H9 (cell line): ENCODE measurements around the gene SEL1L. TPM values are rescaled to one million over a fixed set of nuclear protein-coding genes. Genes with fewer than 3 reads are reported as not detected.

Experiments
- DNase-seq: peaks from one replicate; pipeline ENCODE4 v3.0.0-alpha.2; 2017
- H2AFZ ChIP-seq: one replicate; pipeline ENCODE4 v1.6.1; 2013; ENCODE audit warnings: mild to moderate bottlenecking, low read length, control low read depth, moderate library complexity
- H2AK5ac ChIP-seq: 2 replicates; pipeline ENCODE4 v1.6.1; 2013; ENCODE audit warnings: low read length, control low read depth, mixed read lengths; ENCODE audit not compliant: insufficient read length
- H2BK120ac ChIP-seq: one replicate; pipeline ENCODE4 v1.6.1; 2013; ENCODE audit warnings: low read depth, mild to moderate bottlenecking, low read length, control low read depth, inconsistent platforms; ENCODE audit not compliant: poor library complexity, severe bottlenecking
- H2BK12ac ChIP-seq: 2 replicates; pipeline ENCODE4 v1.6.1; 2013; ENCODE audit warnings: low read length, control low read depth, mixed read lengths, low read depth; ENCODE audit not compliant: insufficient read length
- H2BK15ac ChIP-seq: 2 replicates; pipeline ENCODE4 v1.6.1; 2013; ENCODE audit warnings: low read depth, low read length, control low read depth
- H2BK20ac ChIP-seq: one replicate; pipeline ENCODE4 v1.6.1; 2013; ENCODE audit warnings: low read depth, mild to moderate bottlenecking, low read length, control low read depth, inconsistent platforms; ENCODE audit not compliant: poor library complexity, severe bottlenecking
- H2BK5ac ChIP-seq: 2 replicates; pipeline ENCODE4 v1.6.1; 2013; ENCODE audit warnings: low read length, control low read depth, mixed read lengths; ENCODE audit not compliant: insufficient read length
- H3K14ac ChIP-seq: 2 replicates; pipeline ENCODE4 v1.6.1; 2013; ENCODE audit warnings: low read length, control low read depth; ENCODE audit not compliant: insufficient read depth
- H3K18ac ChIP-seq: 2 replicates; pipeline ENCODE4 v1.6.1; 2013; ENCODE audit warnings: low read depth, mild to moderate bottlenecking, mixed read lengths, low read length, control low read depth; ENCODE audit not compliant: insufficient read length
- H3K23ac ChIP-seq: 2 replicates; pipeline ENCODE4 v1.6.1; 2013; ENCODE audit warnings: low read length, control low read depth, mixed read lengths, low read depth; ENCODE audit not compliant: insufficient read length
- H3K23me2 ChIP-seq: 2 replicates; pipeline ENCODE4 v1.6.1; 2013; ENCODE audit warnings: low read depth, mild to moderate bottlenecking, mixed read lengths, low read length, control low read depth; ENCODE audit not compliant: insufficient read length, poor library complexity, severe bottlenecking
- H3K27ac ChIP-seq: 2 replicates; pipeline ENCODE4 v1.5.1; 2013; ENCODE audit warnings: low read length, control low read depth, mixed read lengths, low read depth; ENCODE audit not compliant: insufficient read length
- H3K27me3 ChIP-seq: 2 replicates; pipeline ENCODE4 v1.6.1; 2013; ENCODE audit warnings: low read length, control low read depth, inconsistent platforms; ENCODE audit not compliant: insufficient read depth
- H3K4ac ChIP-seq: 2 replicates; pipeline ENCODE4 v1.6.1; 2013; ENCODE audit warnings: low read depth, mild to moderate bottlenecking, control low read depth, inconsistent platforms, low read length, moderate library complexity
- H3K4me1 ChIP-seq: 2 replicates; pipeline ENCODE4 v1.6.1; 2013; ENCODE audit warnings: low read length, control low read depth, inconsistent platforms; ENCODE audit not compliant: insufficient read depth
- H3K4me2 ChIP-seq: 2 replicates; pipeline ENCODE4 v1.6.1; 2013; ENCODE audit warnings: low read length, control low read depth, mixed read lengths; ENCODE audit not compliant: insufficient read length, insufficient read depth
- H3K56ac ChIP-seq: 2 replicates; pipeline ENCODE4 v1.6.1; 2013; ENCODE audit warnings: low read depth, mild to moderate bottlenecking, mixed read lengths, low read length, control low read depth; ENCODE audit not compliant: insufficient read length
- H3K79me1 ChIP-seq: 2 replicates; pipeline ENCODE4 v1.6.1; 2013; ENCODE audit warnings: low read depth, mild to moderate bottlenecking, moderate library complexity, low read length, control low read depth, inconsistent platforms; ENCODE audit not compliant: insufficient read depth, poor library complexity, severe bottlenecking
- H3K79me2 ChIP-seq: 2 replicates; pipeline ENCODE4 v1.6.1; 2013; ENCODE audit warnings: low read length, control low read depth, inconsistent platforms; ENCODE audit not compliant: insufficient read depth
- H3K9ac ChIP-seq: 2 replicates; pipeline ENCODE4 v1.6.1; 2013; ENCODE audit warnings: low read length, control low read depth, mixed read lengths; ENCODE audit not compliant: insufficient read length; ENCODE audit errors: extremely low read depth
- H3K9me3 ChIP-seq: one replicate; pipeline ENCODE4 v1.6.1; 2013; ENCODE audit warnings: low read depth, low read length, inconsistent platforms; ENCODE audit not compliant: control insufficient read depth
- H3T11ph ChIP-seq: one replicate; pipeline ENCODE4 v1.6.1; 2013; ENCODE audit warnings: mild to moderate bottlenecking, low read length, control low read depth, inconsistent platforms
- H4K20me1 ChIP-seq: one replicate; pipeline ENCODE4 v1.6.1; 2013; ENCODE audit not compliant: control insufficient read depth, insufficient read length, insufficient read depth
- H4K5ac ChIP-seq: 2 replicates; pipeline ENCODE4 v1.6.1; 2013; ENCODE audit warnings: low read depth, mild to moderate bottlenecking, mixed read lengths, low read length, control low read depth; ENCODE audit not compliant: insufficient read length
- H4K8ac ChIP-seq: replicated peaks from 2 replicates; pipeline ENCODE4 v1.6.1; 2013; ENCODE audit warnings: low read length, control low read depth, mixed read lengths, low read depth; ENCODE audit not compliant: insufficient read length
- H4K91ac ChIP-seq: 2 replicates; pipeline ENCODE4 v1.6.1; 2013; ENCODE audit warnings: low read depth, mild to moderate bottlenecking, moderate library complexity, mixed read lengths, low read length, control low read depth; ENCODE audit not compliant: insufficient read length
- H3K27ac Mint-ChIP-seq, 3 experiments: 2 replicates in 2 of 3; 3 replicates in 1 of 3; pipeline ENCODE4 v1.8.0; 2020 to 2021; ENCODE audit warnings: mixed read lengths in 3 of 3, mild to moderate bottlenecking in 1 of 3, moderate library complexity in 1 of 3
- H3K27me3 Mint-ChIP-seq: 2 replicates; pipeline ENCODE4 v1.8.0; 2021; ENCODE audit warnings: low read depth, mild to moderate bottlenecking, moderate library complexity, mixed read lengths
- H3K36me3 Mint-ChIP-seq, 3 experiments: 2 replicates in 2 of 3; 3 replicates in 1 of 3; pipeline ENCODE4 v1.8.0; 2020 to 2021; ENCODE audit warnings: low read depth in 3 of 3, mixed read lengths in 3 of 3; ENCODE audit not compliant: insufficient read depth in 1 of 3
- H3K4me1 Mint-ChIP-seq, 2 experiments: 2 replicates each; pipeline ENCODE4 v1.8.0; 2020; ENCODE audit warnings: mixed read lengths in 2 of 2
- H3K4me3 Mint-ChIP-seq, 2 experiments: 2 replicates in 1 of 2; 3 replicates in 1 of 2; pipeline ENCODE4 v1.8.0; 2020 to 2021; ENCODE audit warnings: mild to moderate bottlenecking in 2 of 2, mixed read lengths in 2 of 2, moderate library complexity in 1 of 2
- H3K9me3 Mint-ChIP-seq, 2 experiments: 2 replicates in 1 of 2; 3 replicates in 1 of 2; pipeline ENCODE4 v1.8.0; 2020; ENCODE audit warnings: mild to moderate bottlenecking in 2 of 2, mixed read lengths in 2 of 2, moderate library complexity in 1 of 2
- total RNA-seq: library from RNA; stranded (reverse); gene quantifications from 2 replicates; pipeline ENCODE4 v1.2.1, GENCODE V29; 2021
- TF ChIP-seq, protein P1 (sequence below): fragments of 200-600 bp; sonication (generic); conservative IDR thresholded peaks from 3 replicates; pipeline ENCODE4 v1.8.0; 2021; ENCODE audit warnings: antibody characterized with exemption, mild to moderate bottlenecking

Gene SEL1L
- total RNA-seq, 1 experiment from 2014 or later, result 27.5 TPM

DNA sequence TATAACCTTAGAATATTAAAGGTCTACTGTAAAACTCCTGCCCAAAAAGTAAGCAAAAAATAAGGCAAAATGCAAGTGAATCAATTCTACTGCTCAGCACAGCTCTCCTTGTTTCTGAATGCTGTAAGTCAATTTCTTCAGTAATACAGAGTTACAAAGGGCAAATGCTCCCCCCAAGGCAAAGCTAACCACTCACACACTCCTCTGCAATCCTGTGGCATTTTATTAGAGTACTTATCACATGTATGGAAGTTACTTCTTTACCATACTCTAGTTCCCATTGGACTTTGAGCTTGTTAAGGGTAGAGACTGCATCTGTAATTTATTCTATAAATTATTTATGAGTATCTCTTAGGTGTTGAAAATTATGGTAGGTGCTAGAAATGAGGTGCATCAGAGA lies 27.2 kb downstream of the SEL1L start:
- peaks cover 12 to 14% of the 10 kb centered on the region in 2 experiments for H3K4me1 Mint-ChIP-seq
- peaks cover 7 to 25% (median 19%) of the 10 kb centered on the region in 3 experiments; a peak in 6 of 7 replicates for H3K36me3 Mint-ChIP-seq

More for the DNA sequence above, 27.2 kb downstream of the SEL1L start:
- no peak overlapping the region for H3K27ac ChIP-seq
- H4K8ac ChIP-seq, result no peak overlapping the region
- no peak overlapping the region for H3K23ac ChIP-seq
- H4K5ac ChIP-seq, result no peak overlapping the region
- H2BK5ac ChIP-seq, result no peak overlapping the region
- no peak overlapping the region for H3K9ac ChIP-seq
- H3K9me3 ChIP-seq, result no peaks in the 10 kb centered on the region
- H2BK20ac ChIP-seq, result no peak overlapping the region
- no peak overlapping the region for H3K4me3 Mint-ChIP-seq
- no peaks in the 10 kb centered on the region for H3K4me1 ChIP-seq
- no peak overlapping the region for H3K27ac Mint-ChIP-seq
- no peaks in the 10 kb centered on the region for H3K23me2 ChIP-seq
- no peaks in the 10 kb centered on the region for H3K79me2 ChIP-seq
- H3K27me3 Mint-ChIP-seq, result no peaks in the 10 kb centered on the region
- H3K27me3 ChIP-seq, result no peaks in the 10 kb centered on the region
- no peak overlapping the region for H2AFZ ChIP-seq
- no peak overlapping the region for H3T11ph ChIP-seq
- TF ChIP-seq, protein P1, sequence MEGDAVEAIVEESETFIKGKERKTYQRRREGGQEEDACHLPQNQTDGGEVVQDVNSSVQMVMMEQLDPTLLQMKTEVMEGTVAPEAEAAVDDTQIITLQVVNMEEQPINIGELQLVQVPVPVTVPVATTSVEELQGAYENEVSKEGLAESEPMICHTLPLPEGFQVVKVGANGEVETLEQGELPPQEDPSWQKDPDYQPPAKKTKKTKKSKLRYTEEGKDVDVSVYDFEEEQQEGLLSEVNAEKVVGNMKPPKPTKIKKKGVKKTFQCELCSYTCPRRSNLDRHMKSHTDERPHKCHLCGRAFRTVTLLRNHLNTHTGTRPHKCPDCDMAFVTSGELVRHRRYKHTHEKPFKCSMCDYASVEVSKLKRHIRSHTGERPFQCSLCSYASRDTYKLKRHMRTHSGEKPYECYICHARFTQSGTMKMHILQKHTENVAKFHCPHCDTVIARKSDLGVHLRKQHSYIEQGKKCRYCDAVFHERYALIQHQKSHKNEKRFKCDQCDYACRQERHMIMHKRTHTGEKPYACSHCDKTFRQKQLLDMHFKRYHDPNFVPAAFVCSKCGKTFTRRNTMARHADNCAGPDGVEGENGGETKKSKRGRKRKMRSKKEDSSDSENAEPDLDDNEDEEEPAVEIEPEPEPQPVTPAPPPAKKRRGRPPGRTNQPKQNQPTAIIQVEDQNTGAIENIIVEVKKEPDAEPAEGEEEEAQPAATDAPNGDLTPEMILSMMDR, result no peak
- no peak overlapping the region for H3K18ac ChIP-seq
- H3K4ac ChIP-seq, result no peak overlapping the region
- no peak overlapping the region for H3K56ac ChIP-seq
- H2BK120ac ChIP-seq, result no peak overlapping the region
- H3K4me2 ChIP-seq, result no peak overlapping the region
- no peaks in the 10 kb centered on the region for H3K79me1 ChIP-seq
- no peak overlapping the region for H2BK12ac ChIP-seq
- no peaks in the 10 kb centered on the region for H3K9me3 Mint-ChIP-seq
- no peak overlapping the region for H3K14ac ChIP-seq
- H4K20me1 ChIP-seq, result no peaks in the 10 kb centered on the region
- H2AK5ac ChIP-seq, result no peak overlapping the region
- no peak overlapping the region for H4K91ac ChIP-seq
- no peak overlapping the region for H2BK15ac ChIP-seq
- DNase-seq, result no peak
